ENCODE measurements around the gene AKAP13. TPM values are rescaled to one million over a fixed set of nuclear protein-coding genes. Genes with fewer than 3 reads are reported as not detected.

The AKAP13 gene
- total RNA-seq, 1 donor from 2014 or later: 73.8 TPM

- Mint-ChIP-seq H3K36me3 (peaks cover 1% of the 10 kb centered on the region), H3K9me3 (no peaks in the 10 kb centered on the region), H3K4me3 (no peak overlapping the region), H3K27me3 (ENCODE audit: insufficient read depth, low read depth) (peaks cover 2% of the 10 kb centered on the region), H3K27ac (no peak overlapping the region), H3K4me1 (peaks cover 73% of the 10 kb centered on the region)
- Histone ChIP-seq H3K9ac (no peak overlapping the region), H4K20me1 (ENCODE audit: low read depth) (peaks cover 85% of the 10 kb centered on the region), H3K79me2 (ENCODE audit: low read depth) (peaks cover 84% of the 10 kb centered on the region), H3F3A (ENCODE audit: low read depth) (no peaks in the 10 kb centered on the region), H3K27me3 (no peaks in the 10 kb centered on the region), H3K27ac (no peak overlapping the region), H3K9me3 (ENCODE audit: low read depth) (no peaks in the 10 kb centered on the region), H3K4me3 (no peak overlapping the region), H3K4me1 (peaks cover 56% of the 10 kb centered on the region), H3K4me2 (no peak overlapping the region), H2AFZ (replicated peaks) (no peak overlapping the region), H3K36me3 (no peaks in the 10 kb centered on the region)
- DNase-seq (ENCODE audit: low spot score): no peak
- no peak for TF ChIP-seq CTCF (IDR thresholded peaks at IDR 0.05)
- no peak for TF ChIP-seq EZH2phosphoT487 (IDR thresholded peaks at IDR 0.05)
- TF ChIP-seq EZH2 (IDR thresholded peaks at IDR 0.05): no peak
Measured at GRCh38 chr15:85497172-85497569, 116.8 kb downstream of the AKAP13 start.

DNA sequence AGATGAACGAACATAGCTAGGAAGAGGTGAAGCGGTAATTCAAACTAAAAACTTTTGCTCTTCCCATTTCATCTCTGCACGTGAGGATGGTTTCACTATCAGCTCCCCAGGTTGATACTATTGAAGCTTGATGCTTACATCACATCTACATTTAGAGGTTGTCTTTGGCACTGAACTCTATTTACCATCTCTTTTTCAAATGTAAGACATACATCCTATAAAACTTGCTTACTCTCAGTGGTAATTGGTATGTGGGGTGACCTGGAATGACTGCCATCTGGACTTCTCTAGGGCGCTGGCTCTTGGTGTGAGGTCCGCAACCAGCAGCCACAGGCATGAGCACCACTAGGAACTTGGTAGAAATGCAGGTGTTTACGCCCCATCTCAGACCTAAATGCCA is 118.1 kb downstream of the AKAP13 start:
- H3K4me1 Mint-ChIP-seq: peaks cover 76% of the 10 kb centered on the region
- Histone ChIP-seq H3K4me2 (no peak overlapping the region), H4K20me1 (ENCODE audit: low read depth) (peaks cover 80% of the 10 kb centered on the region), H3K4me3 (no peak overlapping the region), H3K27me3 (no peaks in the 10 kb centered on the region), H3K9me3 (ENCODE audit: low read depth) (no peaks in the 10 kb centered on the region), H3K9ac (no peak overlapping the region), H3K27ac (no peak overlapping the region), H3K4me1 (peaks cover 56% of the 10 kb centered on the region), H3F3A (ENCODE audit: low read depth) (no peaks in the 10 kb centered on the region), H3K79me2 (ENCODE audit: low read depth) (peaks cover 87% of the 10 kb centered on the region), H3K36me3 (no peaks in the 10 kb centered on the region), H2AFZ (replicated peaks) (no peak overlapping the region)
- no peak overlapping the region for H3K27ac Mint-ChIP-seq
- H3K4me3 Mint-ChIP-seq: no peak overlapping the region
- DNase-seq (ENCODE audit: low spot score): no peak
- H3K9me3 Mint-ChIP-seq: no peaks in the 10 kb centered on the region
- no peak for TF ChIP-seq EZH2 (IDR thresholded peaks at IDR 0.05)
- H3K27me3 Mint-ChIP-seq (ENCODE audit: insufficient read depth, low read depth): peaks cover 2% of the 10 kb centered on the region
- peaks cover 1% of the 10 kb centered on the region for H3K36me3 Mint-ChIP-seq

- Histone ChIP-seq H3K27me3 (no peaks in the 10 kb centered on the region), H3K9ac (no peak overlapping the region), H3K27ac (no peak overlapping the region), H3K4me3 (no peak overlapping the region), H3F3A (ENCODE audit: low read depth) (no peaks in the 10 kb centered on the region), H3K79me2 (ENCODE audit: low read depth) (peaks cover 91% of the 10 kb centered on the region), H3K36me3 (no peaks in the 10 kb centered on the region), H2AFZ (replicated peaks) (no peak overlapping the region), H4K20me1 (ENCODE audit: low read depth) (peaks cover 78% of the 10 kb centered on the region), H3K4me2 (no peak overlapping the region), H3K9me3 (ENCODE audit: low read depth) (no peaks in the 10 kb centered on the region), H3K4me1 (peaks cover 47% of the 10 kb centered on the region)
- Mint-ChIP-seq H3K4me3 (peak overlapping the region; percentile 18), H3K27me3 (ENCODE audit: insufficient read depth, low read depth) (no peaks in the 10 kb centered on the region), H3K36me3 (peaks cover 1% of the 10 kb centered on the region), H3K4me1 (peaks cover 74% of the 10 kb centered on the region), H3K27ac (peak overlapping the region; percentile 86), H3K9me3 (no peaks in the 10 kb centered on the region)
- TF ChIP-seq CTCF (IDR thresholded peaks at IDR 0.05): no peak
- no peak for TF ChIP-seq EZH2 (IDR thresholded peaks at IDR 0.05)
- TF ChIP-seq EZH2phosphoT487 (IDR thresholded peaks at IDR 0.05): no peak
- DNase-seq (ENCODE audit: low spot score): no peak
Measured at GRCh38 chr15:85499371-85499887, 119.0 kb downstream of the AKAP13 start.

GRCh38 chr15:85500060-85500708 is 119.8 kb downstream of the AKAP13 start:
- Histone ChIP-seq H3K27ac (no peak overlapping the region), H3K27me3 (no peaks in the 10 kb centered on the region), H3K9me3 (ENCODE audit: low read depth) (no peaks in the 10 kb centered on the region), H3K4me3 (no peak overlapping the region), H4K20me1 (ENCODE audit: low read depth) (peaks cover 76% of the 10 kb centered on the region), H3F3A (ENCODE audit: low read depth) (no peaks in the 10 kb centered on the region), H3K36me3 (no peaks in the 10 kb centered on the region), H3K4me2 (peak overlapping the region; percentile 36), H3K79me2 (ENCODE audit: low read depth) (peaks cover 86% of the 10 kb centered on the region), H3K4me1 (peaks cover 40% of the 10 kb centered on the region), H3K9ac (no peak overlapping the region), H2AFZ (replicated peaks) (no peak overlapping the region)
- peaks cover 74% of the 10 kb centered on the region for H3K4me1 Mint-ChIP-seq
- H3K9me3 Mint-ChIP-seq: no peaks in the 10 kb centered on the region
- no peak overlapping the region for H3K4me3 Mint-ChIP-seq
- H3K27ac Mint-ChIP-seq: no peak overlapping the region
- TF ChIP-seq CTCF (IDR thresholded peaks at IDR 0.05): no peak
- TF ChIP-seq EZH2 (IDR thresholded peaks at IDR 0.05): no peak
- TF ChIP-seq EZH2phosphoT487 (IDR thresholded peaks at IDR 0.05): no peak
- no peaks in the 10 kb centered on the region for H3K27me3 Mint-ChIP-seq (ENCODE audit: insufficient read depth, low read depth)
- peaks cover 1% of the 10 kb centered on the region for H3K36me3 Mint-ChIP-seq
- DNase-seq (ENCODE audit: low spot score): no peak

All from neural progenitor cell (in vitro differentiated cells).